Spleen (tissue), 11 donors: ENCODE data around the gene CDKN2A. TPM values are rescaled to one million over a fixed set of nuclear protein-coding genes. Genes with fewer than 3 reads are reported as not detected.

ENCODE experiments used
- DNase-seq: peaks from one replicate; pipeline ENCODE4 v3.0.0-alpha.2; 2020
- H3K27ac ChIP-seq, 8 donors: fragments of 200-600 bp; sonication (generic) in 7 of 8; 1 replicate in 4 of 8; 2 replicates in 4 of 8; pipeline versions ENCODE4 v1.5.0 to v1.8.0; 2016 to 2021; ENCODE audit warnings: inconsistent platforms in 4 of 8, mild to moderate bottlenecking in 4 of 8, moderate library complexity in 1 of 8
- H3K27me3 ChIP-seq, 7 donors: fragments of 200-600 bp; sonication (generic) in 6 of 7; replicated peaks in 1 of 7; 1 replicate in 4 of 7; 2 replicates in 3 of 7; pipeline versions ENCODE4 v1.5.0 to v1.8.0; 2016 to 2021; ENCODE audit warnings: inconsistent platforms in 3 of 7, mild to moderate bottlenecking in 1 of 7
- H3K36me3 ChIP-seq, 6 donors: fragments of 200-600 bp; sonication (generic) in 5 of 6; 1 replicate in 4 of 6; 2 replicates in 2 of 6; pipeline versions ENCODE4 v1.5.0 to v1.8.0; 2016 to 2021; ENCODE audit warnings: inconsistent platforms in 2 of 6
- H3K4me1 ChIP-seq, 6 donors: fragments of 200-600 bp; sonication (generic) in 5 of 6; 1 replicate in 3 of 6; 2 replicates in 3 of 6; pipeline versions ENCODE4 v1.5.0 to v1.8.0; 2016 to 2021; ENCODE audit warnings: inconsistent platforms in 3 of 6
- H3K4me3 ChIP-seq, 8 donors: fragments of 200-600 bp; sonication (generic) in 7 of 8; 1 replicate in 4 of 8; 2 replicates in 4 of 8; pipeline versions ENCODE4 v1.5.0 to v1.8.0; 2016 to 2021; ENCODE audit warnings: inconsistent platforms in 4 of 8, mild to moderate bottlenecking in 4 of 8, moderate library complexity in 2 of 8
- H3K9me3 ChIP-seq, 8 donors: fragments of 200-600 bp; sonication (generic) in 7 of 8; 1 replicate in 4 of 8; 2 replicates in 4 of 8; pipeline versions ENCODE4 v1.5.0 to v1.8.0; 2016 to 2021; ENCODE audit warnings: inconsistent platforms in 4 of 8
- CTCF ChIP-seq, 11 experiments: fragments of 200-600 bp in 7 of 11; fragments of 450-650 bp in 4 of 11; sonication (generic) in 4 of 11; IDR thresholded peaks in 8 of 11; conservative IDR thresholded peaks in 3 of 11; 1 replicate in 7 of 11; 2 replicates in 4 of 11; pipeline versions ENCODE4 v1.4.0 to v1.8.0; 2016 to 2021; ENCODE audit warnings: antibody characterized with exemption in 11 of 11, inconsistent platforms in 4 of 11, mild to moderate bottlenecking in 1 of 11
- POLR2A ChIP-seq, 3 donors: fragments of 450-650 bp; IDR thresholded peaks; one replicate each; pipeline ENCODE4 v1.5.1; 2017; ENCODE audit warnings: antibody characterized with exemption in 3 of 3, mild to moderate bottlenecking in 1 of 3
- POLR2AphosphoS5 ChIP-seq, 3 donors: sonication (generic); formaldehyde crosslinking; IDR thresholded peaks; one replicate each; pipeline ENCODE4 v1.5.1; 2017; ENCODE audit warnings: antibody characterized with exemption in 3 of 3
- WGBS, 5 donors: extraction: QIAGEN DNeasy Blood & Tissue Kit in 3 of 5; methylation state at CpG; one replicate each; pipeline versions ENCODE4 v1.1.5 to v1.1.7; 2013 to 2018; 5-methylcytosine and 5-hydroxymethylcytosine counted together
- intact Hi-C: fragments of 100-400 bp; cut with DNase I; formaldehyde crosslinking; loops from one replicate; pipeline ENCODE4 v1.15.0; 2023; ENCODE audit warnings: low total_unique reads
- polyA plus RNA-seq, 3 donors: library from polyadenylated mRNA; stranded (reverse); fragments of 200-250 nt; gene quantifications; one replicate each; pipeline ENCODE4 v1.2.1, GENCODE V29; 2013
- total RNA-seq, 7 donors: library from RNA; depleted of rRNA in 3 of 7; stranded (reverse); fragments of >200 nt in 3 of 7; fragmentation: NEBNext Ultra II Directional in 4 of 7; extraction: Animal tissue kit (Norgen Biotek cat#: 25700) in 4 of 7; gene quantifications; one replicate each; pipeline versions ENCODE4 v1.1.0 to v1.2.1, GENCODE V29; 2016 to 2021
- donor health status: healthy with polysubstance abuse.
- donor health status: DM: no; HTN: no; CAD: no; lungs with moderate emphysema.
- donor health status: DM: no; HTN: no; CAD: no.
- donor health status: Bipolar disorder and iron deficiency.
- donor health status: healthy.
- donor health status: DM: no; HTN: no; CAD: no.
- donor health status: DM: yes; HTN: yes; CAD: no.

CDKN2A gene
- total and polyA plus RNA-seq, 10 donors = 2.3 to 19.7 (median 7.0) TPM

GRCh38 chr9:21988056-21988990 lies 5.9 kb downstream of the CDKN2A start:
- H3K27ac ChIP-seq = no peak overlapping the region
- H3K36me3 ChIP-seq = no peaks in the 10 kb centered on the region
- intact Hi-C loops = no loop called here
- H3K9me3 ChIP-seq = peaks cover 0 to 5% (median 0%) of the 10 kb centered on the region in 8 donors
- no peak for DNase-seq
- H3K4me3 ChIP-seq = no peak overlapping the region
- TF ChIP-seq POLR2AphosphoS5 (IDR thresholded peaks at IDR 0.05) = no peak
- TF ChIP-seq CTCF (IDR thresholded peaks at IDR 0.05 in 8 of 11, conservative IDR thresholded peaks at IDR 0.05 in 3 of 11) = no peak
- TF ChIP-seq POLR2A (IDR thresholded peaks at IDR 0.05) = no peak
- WGBS, 5 donors = 30 to 49% (median 42%) methylated on average over 9 of the region's 9 CpGs
- H3K4me1 ChIP-seq = peaks cover 0 to 38% (median 8%) of the 10 kb centered on the region in 6 donors
- peaks cover 0 to 79% (median 42%) of the 10 kb centered on the region in 7 donors for H3K27me3 ChIP-seq

- intact Hi-C loops = no loop called here
- Histone ChIP-seq H3K27me3 (peaks cover 0 to 96% (median 47%) of the 10 kb centered on the region in 7 donors), H3K4me1 (peaks cover 0 to 19% (median 0%) of the 10 kb centered on the region in 6 donors), H3K36me3 (no peaks in the 10 kb centered on the region), H3K27ac (no peak overlapping the region), H3K4me3 (no peak overlapping the region), H3K9me3 (peaks cover 0 to 5% (median 0%) of the 10 kb centered on the region in 8 donors)
- DNase-seq = no peak
- 66 to 73% (median 70%) methylated on average over 5 of the region's 5 CpGs for WGBS, 5 donors
- no peak for TF ChIP-seq POLR2AphosphoS5 (IDR thresholded peaks at IDR 0.05)
- TF ChIP-seq CTCF (IDR thresholded peaks at IDR 0.05 in 8 of 11, conservative IDR thresholded peaks at IDR 0.05 in 3 of 11) = no peak
- no peak for TF ChIP-seq POLR2A (IDR thresholded peaks at IDR 0.05)
These were observed 8.1 kb downstream of the CDKN2A start for GRCh38 chr9:21985964-21986667.

DNA sequence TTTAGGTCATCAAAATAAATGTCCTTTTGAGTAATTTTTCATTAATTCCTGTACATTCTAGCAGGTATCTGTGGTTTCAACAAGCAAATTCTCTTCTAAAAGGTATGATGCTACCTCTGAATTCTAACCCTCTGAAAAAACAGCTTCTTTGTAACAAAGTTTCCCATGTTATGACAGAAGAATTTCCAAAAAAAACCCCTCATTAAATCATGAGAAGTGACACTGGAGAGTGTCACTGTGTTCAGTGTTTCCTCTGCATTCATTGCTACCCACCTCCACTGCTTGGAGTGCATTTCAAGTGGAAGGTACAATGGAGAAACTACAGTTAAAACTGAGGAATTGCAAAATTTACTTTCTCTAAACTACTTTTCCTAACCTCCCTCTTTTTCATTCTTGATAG lies 10.1 kb downstream of the CDKN2A start:
- peaks cover 0 to 94% (median 36%) of the 10 kb centered on the region in 7 donors for H3K27me3 ChIP-seq
- H3K4me3 ChIP-seq = no peak overlapping the region

More for the DNA sequence above, 10.1 kb downstream of the CDKN2A start:
- Histone ChIP-seq H3K9me3 (no peaks in the 10 kb centered on the region), H3K4me1 (peaks cover 0 to 7% (median 0%) of the 10 kb centered on the region in 6 donors), H3K36me3 (no peaks in the 10 kb centered on the region), H3K27ac (no peak overlapping the region)
- no peak for TF ChIP-seq POLR2A (IDR thresholded peaks at IDR 0.05)
- no peak for TF ChIP-seq POLR2AphosphoS5 (IDR thresholded peaks at IDR 0.05)
- no peak for TF ChIP-seq CTCF (IDR thresholded peaks at IDR 0.05 in 8 of 11, conservative IDR thresholded peaks at IDR 0.05 in 3 of 11)
- intact Hi-C loops = no loop called here
- DNase-seq = no peak
